CD14-positive monocyte (primary cell): ENCODE measurements around the gene MAB21L3. TPM values are rescaled to one million over a fixed set of nuclear protein-coding genes. Genes with fewer than 3 reads are reported as not detected.

Source experiments
- DNase-seq, 3 donors: peaks; one replicate each; pipeline ENCODE4 v3.0.0-alpha.2; 2011 to 2022
- H2AFZ ChIP-seq: 2 replicates; pipeline ENCODE4 v1.6.0; 2012; ENCODE audit warnings: mild to moderate bottlenecking, low read depth, low read length, inconsistent platforms; ENCODE audit not compliant: insufficient read depth, poor library complexity, severe bottlenecking
- H3K27ac ChIP-seq, 2 donors: 1 replicate in 1 of 2; 2 replicates in 1 of 2; pipeline ENCODE4 v1.5.1; 2012 to 2013; ENCODE audit warnings: low read length in 2 of 2, control low read depth in 1 of 2, inconsistent platforms in 1 of 2, low read depth in 1 of 2, mild to moderate bottlenecking in 1 of 2
- H3K27me3 ChIP-seq, 2 donors: one replicate each; pipeline versions ENCODE4 v1.6.0 to v1.6.1; 2011 to 2013; ENCODE audit warnings: low read length in 2 of 2; ENCODE audit not compliant: control insufficient read depth in 2 of 2, insufficient read depth in 2 of 2
- H3K36me3 ChIP-seq, 2 donors: replicated peaks in 1 of 2; 1 replicate in 1 of 2; 2 replicates in 1 of 2; pipeline versions ENCODE4 v1.5.1 to v1.6.1; 2012 to 2013; ENCODE audit warnings: low read length in 2 of 2, control low read depth in 1 of 2, inconsistent platforms in 1 of 2, mild to moderate bottlenecking in 1 of 2; ENCODE audit not compliant: insufficient read depth in 2 of 2, control insufficient read depth in 1 of 2
- H3K4me1 ChIP-seq, 2 donors: 1 replicate in 1 of 2; 2 replicates in 1 of 2; pipeline versions ENCODE4 v1.5.1 to v1.6.1; 2012 to 2013; ENCODE audit warnings: low read length in 2 of 2, control low read depth in 1 of 2, inconsistent platforms in 1 of 2, mild to moderate bottlenecking in 1 of 2, moderate library complexity in 1 of 2; ENCODE audit not compliant: insufficient read depth in 2 of 2, control insufficient read depth in 1 of 2
- H3K4me2 ChIP-seq: replicated peaks from 2 replicates; pipeline ENCODE3; 2012; ENCODE audit warnings: low read length, moderate library complexity, mild to moderate bottlenecking; ENCODE audit not compliant: poor library complexity, severe bottlenecking; ENCODE audit errors: extremely low read depth
- H3K4me3 ChIP-seq, 3 experiments: fragments of 200-600 bp in 1 of 3; sonication (generic) in 1 of 3; replicated peaks in 1 of 3; 1 replicate in 2 of 3; 2 replicates in 1 of 3; pipeline ENCODE4 v1.5.1; 2011 to 2013; ENCODE audit warnings: low read length in 3 of 3, mild to moderate bottlenecking in 3 of 3, control low read depth in 2 of 3, low read depth in 2 of 3, inconsistent platforms in 1 of 3, moderate library complexity in 1 of 3
- H3K79me2 ChIP-seq: 2 replicates; pipeline ENCODE4 v1.6.0; 2012; ENCODE audit warnings: mild to moderate bottlenecking, control low read depth, inconsistent platforms, low read length, moderate library complexity; ENCODE audit not compliant: insufficient read depth
- H3K9ac ChIP-seq: 2 replicates; pipeline ENCODE4 v1.6.0; 2017; ENCODE audit warnings: low read length, mild to moderate bottlenecking; ENCODE audit not compliant: insufficient read depth, poor library complexity, severe bottlenecking
- H3K9me3 ChIP-seq, 2 donors: replicated peaks in 1 of 2; 1 replicate in 1 of 2; 2 replicates in 1 of 2; pipeline versions ENCODE4 v1.5.1 to v1.6.1; 2012 to 2013; ENCODE audit warnings: low read length in 2 of 2, control low read depth in 1 of 2; ENCODE audit not compliant: control insufficient read depth in 1 of 2, insufficient read depth in 1 of 2
- H4K20me1 ChIP-seq: 2 replicates; pipeline ENCODE4 v1.6.0; 2012; ENCODE audit warnings: mild to moderate bottlenecking, low read length, control low read depth, moderate library complexity; ENCODE audit not compliant: insufficient read depth
- H3K27ac Mint-ChIP-seq, 7 donors: one replicate each; pipeline ENCODE4 v1.8.0; 2020; ENCODE audit warnings: mild to moderate bottlenecking in 7 of 7, mixed read lengths in 7 of 7, moderate library complexity in 6 of 7, inconsistent platforms in 2 of 7
- H3K27me3 Mint-ChIP-seq, 3 donors: one replicate each; pipeline ENCODE4 v1.8.0; 2021 to 2022; ENCODE audit warnings: low read depth in 3 of 3, mild to moderate bottlenecking in 3 of 3, mixed read lengths in 3 of 3, moderate library complexity in 3 of 3, inconsistent platforms in 1 of 3
- H3K36me3 Mint-ChIP-seq, 2 donors: one replicate each; pipeline ENCODE4 v1.8.0; 2020; ENCODE audit warnings: mixed read lengths in 2 of 2, inconsistent platforms in 1 of 2, mild to moderate bottlenecking in 1 of 2
- H3K4me1 Mint-ChIP-seq: one replicate; pipeline ENCODE4 v1.8.0; 2020; ENCODE audit warnings: mild to moderate bottlenecking, mixed read lengths
- H3K4me3 Mint-ChIP-seq, 2 donors: one replicate each; pipeline ENCODE4 v1.8.0; 2020; ENCODE audit warnings: mild to moderate bottlenecking in 2 of 2, mixed read lengths in 2 of 2, moderate library complexity in 1 of 2
- H3K9me3 Mint-ChIP-seq, 7 donors: one replicate each; pipeline ENCODE4 v1.8.0; 2020 to 2022; ENCODE audit warnings: mixed read lengths in 7 of 7, mild to moderate bottlenecking in 6 of 7, moderate library complexity in 6 of 7, inconsistent platforms in 2 of 7
- CTCF ChIP-seq: fragments of 200-600 bp; IDR thresholded peaks from one replicate; pipeline ENCODE4 v1.8.0; 2022; ENCODE audit warnings: antibody characterized with exemption, mild to moderate bottlenecking
- WGBS: methylation state at CpG from one replicate; pipeline ENCODE4 v1.1.5; 2013; ENCODE audit warnings: missing lambda C conversion rate; ENCODE audit not compliant: insufficient coverage; 5-methylcytosine and 5-hydroxymethylcytosine counted together
- intact Hi-C, 2 donors: fragments of 100-400 bp; cut with micrococcal nuclease; formaldehyde crosslinking; loops; one replicate each; pipeline versions ENCODE4 v1.15.0 to v1.15.1; 2023
- polyA plus RNA-seq, 3 donors: library from polyadenylated mRNA; depleted of rRNA in 1 of 3; unstranded in 2 of 3; stranded (reverse) in 1 of 3; fragments of 300-500 nt in 2 of 3; fragments of >200 nt in 1 of 3; fragmentation: Illumina TruSeq in 2 of 3; gene quantifications; 1 replicate in 2 of 3; 2 replicates in 1 of 3; pipeline ENCODE4 v1.2.3, GENCODE V29; 2012 to 2021

Gene MAB21L3
- polyA plus RNA-seq, 3 donors, result 0.44 TPM; not detected in 2

DNA sequence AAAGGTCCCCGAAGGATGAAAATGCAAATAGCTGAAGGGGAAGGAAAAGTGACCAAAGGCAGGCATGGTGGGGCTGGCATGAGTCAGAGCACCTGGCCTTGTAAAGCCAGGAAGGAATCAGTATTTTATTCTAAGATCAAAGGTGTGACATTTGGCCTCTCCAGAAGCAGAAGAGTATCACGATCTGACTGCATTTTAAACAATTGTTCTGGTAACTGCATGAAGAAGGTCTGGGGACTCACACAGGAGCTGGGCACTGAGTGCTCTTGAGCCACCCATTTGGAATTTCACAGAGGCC lies 23.2 kb downstream of the MAB21L3 start:
- Mint-ChIP-seq H3K4me3 (no peak overlapping the region), H3K27me3 (no peaks in the 10 kb centered on the region), H3K9me3 (peaks cover 0 to 2% (median 0%) of the 10 kb centered on the region in 7 donors), H3K36me3 (no peaks in the 10 kb centered on the region), H3K27ac (no peak overlapping the region), H3K4me1 (peaks cover 12% of the 10 kb centered on the region)
- no peaks in the 10 kb centered on the region for H3K36me3 ChIP-seq
- H4K20me1 ChIP-seq, result no peaks in the 10 kb centered on the region
- WGBS, result 41% methylated on average over 2 of the region's 2 CpGs
- peaks cover 11 to 20% of the 10 kb centered on the region in 2 donors for H3K4me1 ChIP-seq
- H3K9ac ChIP-seq, result no peak overlapping the region
- H3K9me3 ChIP-seq, result no peaks in the 10 kb centered on the region
- no peaks in the 10 kb centered on the region for H3K79me2 ChIP-seq
- H3K27ac ChIP-seq, result no peak overlapping the region
- H3K27me3 ChIP-seq, result no peaks in the 10 kb centered on the region
- no peak overlapping the region for H3K4me2 ChIP-seq
- TF ChIP-seq CTCF, result no peak
- no peak overlapping the region for H3K4me3 ChIP-seq
- no peak overlapping the region for H2AFZ ChIP-seq
- intact Hi-C loops, result no loop called here
- DNase-seq, result no peak

DNA sequence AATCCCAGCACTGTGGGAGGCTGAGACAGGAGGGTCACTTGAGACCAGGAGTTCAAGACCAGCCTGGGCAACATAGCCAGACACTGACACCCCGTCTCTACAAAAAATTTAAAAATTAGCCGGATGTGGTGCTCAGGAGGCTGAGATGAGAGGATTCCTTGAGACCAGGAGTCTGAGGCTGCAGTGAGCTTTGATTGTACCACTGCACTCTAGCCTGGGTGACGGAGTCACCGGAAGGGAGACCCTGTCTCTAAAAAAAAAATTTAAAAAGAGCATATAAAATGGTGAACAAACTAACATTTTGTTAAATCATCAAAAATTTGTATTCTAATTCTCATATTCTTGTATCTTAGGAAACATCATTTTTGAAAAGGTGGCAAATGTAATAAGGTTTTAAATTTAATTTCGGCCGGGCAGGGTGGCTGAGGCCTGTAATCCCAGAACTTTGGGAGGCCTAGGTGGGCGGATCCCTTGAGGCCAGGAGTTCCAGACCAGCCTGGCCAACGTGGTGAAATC lies 27.1 kb downstream of the MAB21L3 start:
- no peak for DNase-seq
- intact Hi-C loops, result no loop called here
- Mint-ChIP-seq H3K27ac (peak overlapping the region in 2 of 7 donors; percentile 38 to 60), H3K27me3 (peaks cover 0 to 1% (median 0%) of the 10 kb centered on the region in 3 donors), H3K36me3 (no peaks in the 10 kb centered on the region), H3K9me3 (no peaks in the 10 kb centered on the region), H3K4me1 (peaks cover 9% of the 10 kb centered on the region), H3K4me3 (no peak overlapping the region)
- H3K9ac ChIP-seq, result no peak overlapping the region
- no peak for TF ChIP-seq CTCF
- peak overlapping the region; percentile 55 for H3K4me2 ChIP-seq
- no peaks in the 10 kb centered on the region for H3K79me2 ChIP-seq
- no peaks in the 10 kb centered on the region for H3K27me3 ChIP-seq
- H4K20me1 ChIP-seq, result no peaks in the 10 kb centered on the region
- peaks cover 0 to 5% of the 10 kb centered on the region in 2 donors for H3K4me1 ChIP-seq
- no peak overlapping the region for H3K27ac ChIP-seq
- peak overlapping the region; percentile 62 for H2AFZ ChIP-seq
- H3K4me3 ChIP-seq, result peak overlapping the region in 1 of 3 experiments; percentile 45
- WGBS, result 100% methylated on average over 5 of the region's 8 CpGs
- H3K36me3 ChIP-seq, result no peaks in the 10 kb centered on the region
- H3K9me3 ChIP-seq, result no peaks in the 10 kb centered on the region
